Suppressor macrophage treated with lipopolysaccharide for 4 hours (primary cell): Measurements from ENCODE around the gene GLI2.

ENCODE experiments used
- DNase-seq: peaks from one replicate; pipeline ENCODE4 v3.0.0-alpha.2; 2020

GLI2 gene

GRCh38 chr2:120715353-120715752 lies 20.3 kb upstream of the GLI2 start:
- no peak for DNase-seq

GRCh38 chr2:120715941-120716340 lies 19.7 kb upstream of the GLI2 start:
- DNase-seq: no peak

- DNase-seq: no peak
Observed at GRCh38 chr2:120716641-120717585, 18.8 kb upstream of the GLI2 start.

GRCh38 chr2:120719491-120719890 lies 16.2 kb upstream of the GLI2 start:
- DNase-seq: no peak

- no peak for DNase-seq
Observed at GRCh38 chr2:120720231-120720630, 15.4 kb upstream of the GLI2 start.

GRCh38 chr2:120720746-120721375 lies 14.8 kb upstream of the GLI2 start:
- no peak for DNase-seq

- no peak for DNase-seq
Observed at GRCh38 chr2:120722246-120722567, 13.5 kb upstream of the GLI2 start.

GRCh38 chr2:120722568-120723421 lies 12.9 kb upstream of the GLI2 start:
- no peak for DNase-seq

GRCh38 chr2:120726245-120726644 lies 9.4 kb upstream of the GLI2 start:
- no peak for DNase-seq

GRCh38 chr2:120729406-120730399 lies 6.0 kb upstream of the GLI2 start:
- DNase-seq: no peak

GRCh38 chr2:120731175-120731574 lies 4.5 kb upstream of the GLI2 start:
- no peak for DNase-seq

- no peak for DNase-seq
Observed at GRCh38 chr2:120732506-120733237, 3.0 kb upstream of the GLI2 start.

GRCh38 chr2:120733238-120733932 lies 2.3 kb upstream of the GLI2 start:
- DNase-seq: no peak

- DNase-seq: no peak
Observed at GRCh38 chr2:120734930-120735651, 577 bp upstream of the GLI2 start.

GRCh38 chr2:120736202-120736623 lies 545 bp downstream of the GLI2 start:
- DNase-seq: no peak

GRCh38 chr2:120736624-120737339 lies 1.1 kb downstream of the GLI2 start:
- no peak for DNase-seq

GRCh38 chr2:120737340-120738101 lies 1.9 kb downstream of the GLI2 start:
- no peak for DNase-seq

GRCh38 chr2:120738117-120738516 lies 2.4 kb downstream of the GLI2 start:
- no peak for DNase-seq
